GM12864 (cell line): ENCODE data around the gene CCSER1.
"Not testable (repeated sequence)": the region's sequence is repeated elsewhere in the genome, so short reads cannot be mapped to it uniquely, and the experiment has no call there.

Experiments used
- DNase-seq: peaks from one replicate; pipeline ENCODE4 v3.0.0-alpha.2; 2011; ENCODE audit warnings: low read depth
- H3K4me3 ChIP-seq: 2 replicates; pipeline ENCODE4 v1.5.1; 2011; ENCODE audit warnings: mild to moderate bottlenecking, low read depth, low read length, control low read depth
- CTCF ChIP-seq: IDR thresholded peaks from 2 replicates; pipeline ENCODE4 v1.5.1; 2011; ENCODE audit warnings: low read depth, mild to moderate bottlenecking, moderate library complexity, low read length, control low read depth, inconsistent platforms; ENCODE audit errors: missing control alignments

The CCSER1 gene

GRCh38 chr4:90825849-90826248 lies 698.7 kb downstream of the CCSER1 start:
- TF ChIP-seq CTCF, result no peak
- no peak overlapping the region for H3K4me3 ChIP-seq
- no peak for DNase-seq

- no peak overlapping the region for H3K4me3 ChIP-seq
- TF ChIP-seq CTCF, result no peak
- DNase-seq, result no peak
Observed at GRCh38 chr4:90833706-90834105, 706.5 kb downstream of the CCSER1 start.

GRCh38 chr4:90837241-90837640 lies 710.0 kb downstream of the CCSER1 start:
- no peak for TF ChIP-seq CTCF
- no peak overlapping the region for H3K4me3 ChIP-seq

GRCh38 chr4:90838859-90839258 lies 711.7 kb downstream of the CCSER1 start:
- H3K4me3 ChIP-seq, DNase-seq: not testable (repeated sequence)

More at GRCh38 chr4:90837241-90837640, 710.0 kb downstream of the CCSER1 start:
- DNase-seq, result no peak

GRCh38 chr4:90840291-90840690 lies 713.1 kb downstream of the CCSER1 start:
- H3K4me3 ChIP-seq, result no peak overlapping the region
- no peak for DNase-seq
- TF ChIP-seq CTCF, result no peak

GRCh38 chr4:90840828-90841227 lies 713.6 kb downstream of the CCSER1 start:
- no peak overlapping the region for H3K4me3 ChIP-seq
- DNase-seq, result no peak
- no peak for TF ChIP-seq CTCF

- no peak overlapping the region for H3K4me3 ChIP-seq
- no peak for DNase-seq
- TF ChIP-seq CTCF, result no peak
Observed at GRCh38 chr4:90841676-90842075, 714.5 kb downstream of the CCSER1 start.

- no peak for DNase-seq
- H3K4me3 ChIP-seq, result no peak overlapping the region
Observed at GRCh38 chr4:90842960-90843359, 715.8 kb downstream of the CCSER1 start.

More at GRCh38 chr4:90842960-90843359, 715.8 kb downstream of the CCSER1 start:
- no peak for TF ChIP-seq CTCF
